SK-N-SH (cell line): ENCODE measurements around the gene ADAMTS13. TPM values are rescaled to one million over a fixed set of nuclear protein-coding genes. Genes with fewer than 3 reads are reported as not detected.

Experiments used
- CTCF ChIA-PET: fragments of 300-600, 350-600 bp; formaldehyde crosslinking; extraction: SDS; loops from one replicate; lab custom pipeline; 2021; lab: Yijun Ruan, JAX
- POLR2A ChIA-PET: fragments of 350-600 bp; sonication (Branson Sonifier 250); formaldehyde crosslinking; extraction: SDS; loops from one replicate; lab custom pipeline; 2020; ENCODE audit warnings: antibody characterized with exemption, inconsistent platforms; lab: Yijun Ruan, JAX
- DNase-seq: peaks from one replicate; pipeline ENCODE4 v3.0.0; 2012
- H2AFZ ChIP-seq: fragments of 200-600 bp; sonication (generic); 2 replicates; pipeline ENCODE4 v1.8.1; 2016; ENCODE audit warnings: antibody characterized with exemption, mild to moderate bottlenecking, low read depth
- H3F3A ChIP-seq: fragments of 200-600 bp; sonication (generic); replicated peaks from 2 replicates; pipeline ENCODE3; 2016; ENCODE audit warnings: antibody characterized with exemption, mild to moderate bottlenecking; ENCODE audit not compliant: insufficient read depth
- H3K27ac ChIP-seq, 2 experiments: fragments of 200-500 bp in 1 of 2; fragments of 200-600 bp in 1 of 2; sonication (Bioruptor generic) in 1 of 2; sonication (generic), shearing (Covaris generic) in 1 of 2; 2 replicates each; pipeline versions ENCODE4 v1.5.1 to v1.6.1; 2014 to 2016; ENCODE audit warnings: low read depth in 2 of 2, inconsistent platforms in 1 of 2, low read length in 1 of 2, mild to moderate bottlenecking in 1 of 2, mixed read lengths in 1 of 2
- H3K27me3 ChIP-seq: fragments of 200-600 bp; sonication (generic), shearing (Covaris generic); 2 replicates; pipeline ENCODE4 v1.6.1; 2016; ENCODE audit warnings: mixed run types; ENCODE audit not compliant: insufficient read depth
- H3K36me3 ChIP-seq, 2 experiments: fragments of 200-500 bp in 1 of 2; fragments of 200-600 bp in 1 of 2; sonication (Bioruptor generic) in 1 of 2; sonication (generic) in 1 of 2; replicated peaks in 1 of 2; 2 replicates each; pipeline versions ENCODE3 to v1.5.1; 2014 to 2016; ENCODE audit warnings: low read length in 1 of 2, mild to moderate bottlenecking in 1 of 2; ENCODE audit not compliant: insufficient read depth in 2 of 2, control insufficient read depth in 1 of 2
- H3K4me1 ChIP-seq, 2 experiments: fragments of 200-500 bp in 1 of 2; fragments of 200-600 bp in 1 of 2; sonication (Bioruptor generic) in 1 of 2; sonication (generic), shearing (Covaris generic) in 1 of 2; 2 replicates each; pipeline versions ENCODE4 v1.5.1 to v1.6.1; 2014 to 2016; ENCODE audit warnings: low read depth in 1 of 2, low read length in 1 of 2, mixed run types in 1 of 2; ENCODE audit not compliant: insufficient read depth in 2 of 2, control insufficient read depth in 1 of 2
- H3K4me2 ChIP-seq: fragments of 200-600 bp; sonication (generic), shearing (Covaris generic); 2 replicates; pipeline ENCODE4 v1.6.1; 2017; ENCODE audit warnings: mixed run types
- H3K4me3 ChIP-seq, 2 experiments: fragments of 200-500 bp in 1 of 2; fragments of 200-600 bp in 1 of 2; sonication (Bioruptor generic) in 1 of 2; sonication (generic), shearing (Covaris generic) in 1 of 2; 2 replicates each; pipeline versions ENCODE4 v1.5.1 to v1.8.1; 2014 to 2016; ENCODE audit warnings: low read depth in 2 of 2, inconsistent platforms in 1 of 2, low read length in 1 of 2, mild to moderate bottlenecking in 1 of 2, mixed read lengths in 1 of 2, moderate library complexity in 1 of 2
- H3K79me2 ChIP-seq: fragments of 200-600 bp; sonication (generic); 2 replicates; pipeline ENCODE4 v1.8.1; 2017; ENCODE audit warnings: mild to moderate bottlenecking; ENCODE audit not compliant: insufficient read depth
- H3K9ac ChIP-seq: fragments of 200-600 bp; sonication (generic); 2 replicates; pipeline ENCODE4 v1.6.1; 2017; ENCODE audit warnings: mixed run types
- H3K9me2 ChIP-seq: fragments of 200-600 bp; sonication (generic); 2 replicates; pipeline ENCODE4 v1.6.1; 2017; ENCODE audit warnings: mixed run types
- H3K9me3 ChIP-seq: fragments of 200-600 bp; sonication (generic); 2 replicates; pipeline ENCODE4 v1.6.1; 2017; ENCODE audit warnings: mixed run types, mild to moderate bottlenecking, moderate library complexity
- H4K20me1 ChIP-seq: fragments of 200-600 bp; sonication (generic); 2 replicates; pipeline ENCODE4 v1.6.1; 2017; ENCODE audit warnings: mild to moderate bottlenecking, mixed run types; ENCODE audit not compliant: insufficient read depth
- ELF1 ChIP-seq: IDR thresholded peaks from 2 replicates; pipeline ENCODE4 v1.4.0; 2012
- GATA2 ChIP-seq: sonication (generic); formaldehyde crosslinking; IDR thresholded peaks from 2 replicates; pipeline ENCODE4 v1.5.0; 2020; ENCODE audit warnings: mild to moderate bottlenecking, missing genetic modification reagents
- IRF3 ChIP-seq: fragments of 150-350 bp; IDR thresholded peaks from 2 replicates; pipeline ENCODE4 v1.6.1; 2016; ENCODE audit warnings: mild to moderate bottlenecking, low read depth, low read length
- MXI1 ChIP-seq: IDR thresholded peaks from 2 replicates; pipeline ENCODE4 v1.6.1; 2012; ENCODE audit warnings: mild to moderate bottlenecking, low read depth, low read length, improper control_type of control experiment
- PBX3 ChIP-seq: IDR thresholded peaks from 2 replicates; pipeline ENCODE4; 2012
- POLR2AphosphoS5 ChIP-seq: IDR thresholded peaks from 2 replicates; pipeline ENCODE4 v1.6.1; 2012; ENCODE audit warnings: low read depth, low read length
- RAD21 ChIP-seq: IDR thresholded peaks from 2 replicates; pipeline ENCODE4 v1.6.1; 2012; ENCODE audit warnings: mild to moderate bottlenecking, low read length
- RCOR1 ChIP-seq: fragments of 150-350 bp; IDR thresholded peaks from 2 replicates; pipeline ENCODE4 v1.6.1; 2017; ENCODE audit warnings: antibody characterized with exemption, low read length
- REST ChIP-seq: IDR thresholded peaks from 2 replicates; pipeline ENCODE4 v1.6.1; 2012; ENCODE audit warnings: mild to moderate bottlenecking, low read depth, low read length, moderate library complexity
- RFX5 ChIP-seq: IDR thresholded peaks from 2 replicates; pipeline ENCODE4 v1.6.1; 2012; ENCODE audit warnings: mild to moderate bottlenecking, improper control_type of control experiment, low read length
- RXRA ChIP-seq: IDR thresholded peaks from 2 replicates; pipeline ENCODE4 v1.4.0; 2012; ENCODE audit warnings: low read depth, mild to moderate bottlenecking, borderline replicate concordance
- SMC3 ChIP-seq: IDR thresholded peaks from 2 replicates; pipeline ENCODE4 v1.6.1; 2012; ENCODE audit warnings: low read depth, low read length, improper control_type of control experiment
- WGBS: methylation state at CpG from one replicate; pipeline ENCODE4 v1.1.6; 2017; ENCODE audit warnings: low lambda C conversion rate; 5-methylcytosine and 5-hydroxymethylcytosine counted together
- polyA plus RNA-seq, 3 experiments: library from polyadenylated mRNA; depleted of rRNA; stranded (reverse); fragments of >200 nt; gene quantifications; 2 replicates each; pipeline ENCODE4 v1.2.3, GENCODE V29; 2012
- TF ChIP-seq, protein P1 (sequence below): IDR thresholded peaks from 2 replicates; pipeline ENCODE4 v1.4.0; 2012; ENCODE audit warnings: low read depth

ADAMTS13 gene
- polyA plus RNA-seq, 1 of the 3 experiments (the other 2 are of a cell fraction): 10.6 TPM

DNA sequence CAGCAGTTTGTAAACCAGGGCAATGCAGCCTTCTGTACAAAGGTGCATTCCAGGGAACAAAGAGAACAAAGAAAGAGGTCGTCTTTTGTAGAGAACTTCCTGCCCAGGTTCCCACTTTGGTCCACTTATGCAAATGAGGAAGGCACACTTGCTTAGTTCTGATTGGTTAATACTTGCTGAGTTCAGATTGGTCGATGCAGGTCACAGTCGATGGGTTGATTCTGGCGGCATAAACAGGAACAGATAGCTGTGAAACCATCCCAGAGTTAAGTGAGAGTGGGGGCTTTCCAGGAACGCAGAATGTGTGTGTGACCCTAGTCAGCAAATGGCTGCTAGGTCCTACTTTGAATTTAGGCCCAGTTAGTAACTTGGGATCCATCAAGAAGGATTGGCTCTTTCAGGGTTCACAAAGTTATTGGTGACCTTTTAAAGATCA is 1.8 kb upstream of the ADAMTS13 start:
- Histone ChIP-seq H3F3A (no peaks in the 10 kb centered on the region), H4K20me1 (0 out of 2 replicates have a peak, but pooled peaks cover 5% of the 10 kb centered on the region), H3K9me3 (no peaks in the 10 kb centered on the region), H3K27ac (no peak overlapping the region), H3K27me3 (no peaks in the 10 kb centered on the region), H3K9me2 (no peaks in the 10 kb centered on the region), H3K9ac (no peak overlapping the region), H3K36me3 (peaks cover 5% of the 10 kb centered on the region in 2 experiments), H3K4me1 (peaks cover 4 to 10% of the 10 kb centered on the region in 2 experiments; a peak in 2 of 4 replicates), H3K4me3 (no peak overlapping the region), H2AFZ (no peak overlapping the region), H3K79me2 (peaks cover 24% of the 10 kb centered on the region), H3K4me2 (no peak overlapping the region)
- 73% methylated on average over 5 of the region's 5 CpGs for WGBS
- CTCF ChIA-PET: no interaction called here
- DNase-seq: no peak
- POLR2A ChIA-PET: interaction anchor here (0.7 kb wide), 1 partner anchor 78 kb away, joined by 4 read pairs; no protein-coding TSS in a partner anchor
- TF ChIP-seq, protein P1, sequence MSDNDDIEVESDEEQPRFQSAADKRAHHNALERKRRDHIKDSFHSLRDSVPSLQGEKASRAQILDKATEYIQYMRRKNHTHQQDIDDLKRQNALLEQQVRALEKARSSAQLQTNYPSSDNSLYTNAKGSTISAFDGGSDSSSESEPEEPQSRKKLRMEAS: no peak
- no peak for TF ChIP-seq MXI1

DNA sequence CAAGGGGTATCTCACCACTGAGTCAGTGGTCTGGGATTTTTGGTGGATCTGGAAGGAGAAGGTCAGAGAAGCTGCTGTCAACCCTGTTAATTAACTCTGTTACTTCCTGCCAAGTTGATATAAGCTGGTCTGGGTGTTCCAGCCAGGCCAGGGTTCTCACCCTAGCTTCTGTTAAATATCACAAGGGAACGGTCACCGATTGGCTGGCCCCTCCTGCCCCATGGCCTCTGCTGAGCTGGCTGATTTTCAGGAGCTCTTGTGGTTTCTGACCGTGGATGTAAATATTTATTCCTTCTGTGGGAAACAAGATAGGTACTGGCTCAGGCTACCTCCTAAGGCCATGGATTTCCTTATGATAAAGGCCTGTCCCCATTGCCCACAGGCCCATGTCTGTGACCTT is 1.0 kb downstream of the ADAMTS13 start:
- Histone ChIP-seq H3F3A (no peaks in the 10 kb centered on the region), H3K79me2 (no peaks in the 10 kb centered on the region), H3K27ac (no peak overlapping the region), H3K4me3 (no peak overlapping the region), H3K9ac (no peak overlapping the region), H3K9me2 (no peaks in the 10 kb centered on the region), H2AFZ (no peak overlapping the region), H3K4me1 (peaks cover 0 to 5% of the 10 kb centered on the region in 2 experiments; a peak in 1 of 4 replicates), H3K36me3 (no peaks in the 10 kb centered on the region), H4K20me1 (no peaks in the 10 kb centered on the region), H3K9me3 (no peaks in the 10 kb centered on the region), H3K27me3 (no peaks in the 10 kb centered on the region), H3K4me2 (no peak overlapping the region)
- 72% methylated on average over 3 of the region's 3 CpGs for WGBS
- no peak for TF ChIP-seq SMC3
- TF ChIP-seq, protein P1: no peak
- DNase-seq: no peak
- POLR2A ChIA-PET: no interaction called here
- CTCF ChIA-PET: no interaction called here

DNA sequence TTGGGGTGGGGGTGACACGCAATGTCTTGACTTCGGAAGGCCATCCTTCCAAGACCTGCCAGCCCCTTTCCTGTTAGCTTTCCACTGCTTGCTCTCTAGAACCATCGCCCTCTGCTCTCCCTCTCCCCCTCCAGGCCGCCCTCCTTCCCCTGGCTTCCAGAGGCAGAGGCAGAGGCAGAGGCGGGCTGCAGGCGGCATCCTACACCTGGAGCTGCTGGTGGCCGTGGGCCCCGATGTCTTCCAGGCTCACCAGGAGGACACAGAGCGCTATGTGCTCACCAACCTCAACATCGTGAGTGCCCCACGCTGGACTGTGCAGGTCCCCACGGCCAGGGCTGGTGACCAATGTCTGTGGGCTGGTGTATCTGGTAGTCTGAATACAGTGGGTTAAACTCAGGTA is 2.0 kb downstream of the ADAMTS13 start:
- TF ChIP-seq ELF1: no peak
- TF ChIP-seq RAD21: no peak
- TF ChIP-seq PBX3: no peak
- TF ChIP-seq GATA2 (CRISPR knock-in tag): no peak
- no peak for TF ChIP-seq RCOR1
- TF ChIP-seq IRF3: no peak
- no peak for TF ChIP-seq POLR2AphosphoS5
- TF ChIP-seq REST: no peak
- no peak for TF ChIP-seq SMC3
- TF ChIP-seq, protein P1: no peak
- no peak for TF ChIP-seq RFX5
- no peak for TF ChIP-seq RXRA
- Histone ChIP-seq H3K79me2 (no peaks in the 10 kb centered on the region), H3K9me2 (no peaks in the 10 kb centered on the region), H4K20me1 (no peaks in the 10 kb centered on the region), H3K36me3 (no peaks in the 10 kb centered on the region), H3K27me3 (no peaks in the 10 kb centered on the region), H3K9me3 (no peaks in the 10 kb centered on the region), H2AFZ (no peak overlapping the region), H3K4me3 (no peak overlapping the region), H3K9ac (no peak overlapping the region), H3K27ac (no peak overlapping the region), H3F3A (no peaks in the 10 kb centered on the region), H3K4me2 (no peak overlapping the region), H3K4me1 (peaks cover 0 to under 1% of the 10 kb centered on the region in 2 experiments; a peak in 1 of 4 replicates)
- no peak for DNase-seq
- WGBS: 98% methylated on average over 7 of the region's 12 CpGs
- ChIA-PET CTCF (no interaction called here), POLR2A (no interaction called here)
